Choroid plexus epithelial cell (primary cell): Measurements from ENCODE around the gene SIX5.
"Not testable (repeated sequence)": the region's sequence is repeated elsewhere in the genome, so short reads cannot be mapped to it uniquely, and the experiment has no call there.

ENCODE experiments used
- DNase-seq: peaks from one replicate; pipeline ENCODE4 v3.0.0-alpha.2; 2010; ENCODE audit warnings: low read depth
- H3K4me3 ChIP-seq: 2 replicates; pipeline ENCODE4 v1.5.1; 2011; ENCODE audit warnings: low read depth, mild to moderate bottlenecking, control low read depth, low read length, moderate library complexity
- CTCF ChIP-seq: conservative IDR thresholded peaks from 2 replicates; pipeline ENCODE4 v1.5.1; 2011; ENCODE audit warnings: low read depth, mild to moderate bottlenecking, control low read depth, inconsistent platforms, low read length, moderate library complexity

Gene SIX5

GRCh38 chr19:45739498-45740439 is 29.3 kb downstream of the SIX5 start:
- DNase-seq: no peak
- no peak for TF ChIP-seq CTCF

GRCh38 chr19:45733160-45733810 is 35.8 kb downstream of the SIX5 start, which contains the start of gene MEIOSIN:
Gene MEIOSIN, plus strand, starts transcription at chr19:45733439. Its CDS starts 1,938 bp downstream, at chr19:45735377.
- no peak for TF ChIP-seq CTCF
- no peak within 1 kb of the TSS for H3K4me3 ChIP-seq
- DNase-seq: no peak

More at GRCh38 chr19:45739498-45740439, 29.3 kb downstream of the SIX5 start:
- H3K4me3 ChIP-seq: no peak overlapping the region

GRCh38 chr19:45730368-45731288 is 38.4 kb downstream of the SIX5 start, which contains the start of gene FBXO46:
Gene FBXO46, minus strand, starts transcription at chr19:45730896. Its CDS starts 17,401 bp downstream, at chr19:45713495.
- peak; percentile 99 for DNase-seq
- TF ChIP-seq CTCF: peak; percentile 43
- peak within 1 kb of the TSS; percentile 92 for H3K4me3 ChIP-seq

GRCh38 chr19:45729800-45730290 is 39.2 kb downstream of the SIX5 start:
- peak; percentile 16 for DNase-seq
- H3K4me3 ChIP-seq: peak overlapping the region; percentile 92
- TF ChIP-seq CTCF: no peak

GRCh38 chr19:45728683-45729082 is 40.4 kb downstream of the SIX5 start:
- not testable (repeated sequence) for DNase-seq, H3K4me3 ChIP-seq

GRCh38 chr19:45720065-45720464 is 49.0 kb downstream of the SIX5 start:
- not testable (repeated sequence) for H3K4me3 ChIP-seq, DNase-seq

- no peak for TF ChIP-seq CTCF
- peak; percentile 42 for DNase-seq
- H3K4me3 ChIP-seq: peak overlapping the region; percentile 66
These were observed 50.9 kb downstream of the SIX5 start for GRCh38 chr19:45717983-45718650.
